DND-41 (cell line): Measurements from ENCODE around the gene NKAIN2.

ENCODE experiments used
- CTCF ChIP-seq: IDR thresholded peaks from 2 replicates; pipeline ENCODE4 v1.5.1; 2012; ENCODE audit warnings: borderline replicate concordance, low read length, moderate library complexity, mild to moderate bottlenecking; ENCODE audit not compliant: poor library complexity, severe bottlenecking; ENCODE audit errors: extremely low read depth
- EZH2 ChIP-seq: IDR thresholded peaks from 3 replicates; pipeline ENCODE4 v1.6.1; 2012; ENCODE audit warnings: borderline replicate concordance, low read depth, mild to moderate bottlenecking, moderate library complexity, low read length, inconsistent platforms; ENCODE audit not compliant: severe bottlenecking

- no peak for TF ChIP-seq CTCF
- TF ChIP-seq EZH2 = no peak
Observed at GRCh38 chr6:124721331-124721730, 917.7 kb downstream of the NKAIN2 start.
